HCT116 (cell line): Measurements from ENCODE around the gene SLC34A2. TPM values are rescaled to one million over a fixed set of nuclear protein-coding genes. Genes with fewer than 3 reads are reported as not detected.
A peak's percentile ranks its signal among the peaks of the same experiment; 100 is the strongest.

Experiments used
- ATAC-seq: fragments of 200-7000 bp; cut with Tn5 transposase; 2 replicates; pipeline ENCODE4 v1.9.1; 2020; ENCODE audit warnings: mild to moderate bottlenecking, moderate library complexity
- BruUV-seq: library from RNA; stranded (reverse); fragments of 400-500 nt; replicated peaks from 2 replicates; lab custom pipeline; 2021; lab: Mats Ljungman, UMichigan
- CTCF ChIA-PET: fragments of 300-600 bp; sonication (Branson Sonifier 250); formaldehyde crosslinking; loops from one replicate; lab custom pipeline; 2021; ENCODE audit warnings: antibody characterized with exemption; lab: Charles Lee
- POLR2A ChIA-PET: fragments of 300-600, 350-600 bp; sonication (Branson Sonifier 250); formaldehyde crosslinking; loops from one replicate; lab custom pipeline; 2021; ENCODE audit warnings: antibody characterized with exemption; lab: Charles Lee
- RAD21 ChIA-PET, 2 experiments: fragments of 300-600 bp; sonication (Branson Sonifier 250); formaldehyde crosslinking; loops; one replicate each; lab custom pipeline; 2023; ENCODE audit warnings: low total read pairs in 2 of 2; ENCODE audit not compliant: uncharacterized antibody in 2 of 2, unreplicated experiment in 2 of 2, low non-redundant PET in 1 of 2; lab: Charles Lee
- DNase-seq: peaks from one replicate; pipeline ENCODE4 v3.0.0-alpha.2; 2010; ENCODE audit warnings: low read depth, low spot score
- H2AFZ ChIP-seq: fragments of 200-600 bp; shearing (Covaris generic), sonication (generic); 2 replicates; pipeline ENCODE4 v1.6.1; 2017; ENCODE audit warnings: low read depth, mixed run types, mixed read lengths, antibody characterized with exemption, low read length; ENCODE audit not compliant: poor library complexity, severe bottlenecking
- H3K27ac ChIP-seq: 2 replicates; pipeline ENCODE4 v1.5.1; 2012; ENCODE audit warnings: low read depth, low read length
- H3K27me3 ChIP-seq: fragments of 200-600 bp; sonication (generic); 2 replicates; pipeline ENCODE4 v1.6.1; 2016; ENCODE audit warnings: mixed run types, low read length, mixed read lengths; ENCODE audit not compliant: insufficient read depth
- H3K36me3 ChIP-seq, 2 experiments: fragments of 200-500 bp in 1 of 2; fragments of 200-600 bp in 1 of 2; sonication (Bioruptor generic) in 1 of 2; sonication (generic) in 1 of 2; 2 replicates each; pipeline versions ENCODE4 v1.5.1 to v1.6.1; 2014 to 2016; ENCODE audit warnings: low read length in 2 of 2, inconsistent platforms in 1 of 2, mixed read lengths in 1 of 2, mixed run types in 1 of 2; ENCODE audit not compliant: insufficient read depth in 2 of 2, control insufficient read depth in 1 of 2
- H3K4me1 ChIP-seq, 2 experiments: fragments of 200-600 bp in 1 of 2; sonication (generic) in 1 of 2; 2 replicates each; pipeline versions ENCODE4 v1.5.1 to v1.6.1; 2012 to 2017; ENCODE audit warnings: low read length in 2 of 2, inconsistent platforms in 1 of 2, mild to moderate bottlenecking in 1 of 2, mixed read lengths in 1 of 2, mixed run types in 1 of 2, moderate library complexity in 1 of 2; ENCODE audit not compliant: insufficient read depth in 2 of 2, control insufficient read depth in 1 of 2
- H3K4me2 ChIP-seq: fragments of 200-600 bp; sonication (generic); 2 replicates; pipeline ENCODE4 v1.6.1; 2017; ENCODE audit warnings: mixed run types, low read length, mixed read lengths
- H3K4me3 ChIP-seq, 2 experiments: fragments of 200-600 bp in 1 of 2; sonication (generic) in 1 of 2; replicated peaks in 1 of 2; 2 replicates each; pipeline ENCODE4 v1.5.1; 2011 to 2016; ENCODE audit warnings: low read length in 2 of 2, control low read depth in 1 of 2, low read depth in 1 of 2, mild to moderate bottlenecking in 1 of 2, mixed read lengths in 1 of 2, mixed run types in 1 of 2
- H3K79me2 ChIP-seq: fragments of 200-600 bp; sonication (generic); 2 replicates; pipeline ENCODE4 v1.6.1; 2017; ENCODE audit warnings: mild to moderate bottlenecking, mixed run types, low read length, moderate library complexity, mixed read lengths; ENCODE audit not compliant: insufficient read depth
- H3K9ac ChIP-seq: fragments of 200-600 bp; sonication (generic); 2 replicates; pipeline ENCODE4 v1.6.1; 2016; ENCODE audit warnings: low read length, mixed read lengths
- H3K9me2 ChIP-seq: fragments of 200-600 bp; sonication (generic), shearing (Covaris generic); 2 replicates; pipeline ENCODE4 v1.6.1; 2017; ENCODE audit warnings: mixed run types, mild to moderate bottlenecking, moderate library complexity; ENCODE audit not compliant: insufficient read depth
- H3K9me3 ChIP-seq, 2 experiments: fragments of 200-500 bp in 1 of 2; fragments of 200-600 bp in 1 of 2; sonication (Bioruptor generic) in 1 of 2; sonication (generic) in 1 of 2; 2 replicates each; pipeline ENCODE4 v1.6.1; 2014 to 2017; ENCODE audit warnings: low read length in 2 of 2, mixed read lengths in 2 of 2, inconsistent platforms in 1 of 2, low read depth in 1 of 2, mild to moderate bottlenecking in 1 of 2, mixed run types in 1 of 2, moderate library complexity in 1 of 2; ENCODE audit not compliant: control insufficient read depth in 1 of 2, insufficient read depth in 1 of 2
- H4K20me1 ChIP-seq: fragments of 200-600 bp; sonication (generic), shearing (Covaris generic); 2 replicates; pipeline ENCODE4 v1.6.1; 2017; ENCODE audit warnings: mixed run types, mild to moderate bottlenecking, moderate library complexity; ENCODE audit not compliant: insufficient read depth
- CBX3 ChIP-seq: IDR thresholded peaks from 2 replicates; pipeline ENCODE4 v1.6.1; 2012; ENCODE audit warnings: low read depth
- ELF1 ChIP-seq: IDR thresholded peaks from 2 replicates; pipeline ENCODE4 v1.6.1; 2012; ENCODE audit warnings: low read depth, borderline replicate concordance
- FOSL1 ChIP-seq: IDR thresholded peaks from 2 replicates; pipeline ENCODE4 v1.6.1; 2012; ENCODE audit warnings: low read depth
- JUND ChIP-seq: IDR thresholded peaks from 2 replicates; pipeline ENCODE4 v1.6.1; 2012
- MAX ChIP-seq: IDR thresholded peaks from 2 replicates; pipeline ENCODE4 v1.6.1; 2012
- POLR2AphosphoS5 ChIP-seq: IDR thresholded peaks from 2 replicates; pipeline ENCODE4 v1.6.1; 2011; ENCODE audit warnings: mild to moderate bottlenecking, low read depth, low read length, moderate library complexity
- SP1 ChIP-seq: IDR thresholded peaks from 2 replicates; pipeline ENCODE4 v1.6.1; 2012; ENCODE audit warnings: low read depth
- SRF ChIP-seq: IDR thresholded peaks from 2 replicates; pipeline ENCODE4 v1.6.1; 2012; ENCODE audit warnings: low read depth
- ZBTB33 ChIP-seq: IDR thresholded peaks from 2 replicates; pipeline ENCODE4 v1.6.1; 2011; ENCODE audit warnings: mild to moderate bottlenecking, low read length, moderate library complexity; ENCODE audit not compliant: insufficient replicate concordance; ENCODE audit errors: extremely low read depth
- intact Hi-C: fragments of 100-400 bp; cut with micrococcal nuclease; formaldehyde crosslinking; loops from 2 replicates; pipeline ENCODE4 v1.10.0; 2022
- total RNA-seq: library from RNA; stranded (reverse); gene quantifications from one replicate; pipeline ENCODE4 v1.2.1, GENCODE V29; 2021; ENCODE audit not compliant: unreplicated experiment

The SLC34A2 gene
- total RNA-seq, 1 experiment from 2014 or later, result 2.2 TPM

- Histone ChIP-seq H3K4me1 (peaks cover 3 to 16% of the 10 kb centered on the region in 2 experiments; a peak in 3 of 4 replicates), H3K9ac (no peak overlapping the region), H3K27me3 (no peaks in the 10 kb centered on the region), H3K4me3 (no peak overlapping the region), H3K9me2 (no peaks in the 10 kb centered on the region), H3K36me3 (no peaks in the 10 kb centered on the region), H3K27ac (no peak overlapping the region), H2AFZ (no peak overlapping the region), H3K9me3 (no peaks in the 10 kb centered on the region), H3K79me2 (no peaks in the 10 kb centered on the region), H4K20me1 (no peaks in the 10 kb centered on the region), H3K4me2 (peak overlapping the region; percentile 54)
- ATAC-seq (peak; percentile 80), DNase-seq (peak; percentile 39)
- TF ChIP-seq ZBTB33, result no peak
- peak; percentile 80 for TF ChIP-seq FOSL1
- TF ChIP-seq SRF, result no peak
- TF ChIP-seq CBX3, result peak; percentile 64; the same call in 1 of the 2 replicates
- peak; percentile 75 for TF ChIP-seq JUND
- TF ChIP-seq MAX, result peak; percentile 22; the same call in 1 of the 2 replicates
- TF ChIP-seq SP1, result peak; percentile 44; the same call in 1 of the 2 replicates
- TF ChIP-seq POLR2AphosphoS5, result peak; percentile 26; the same call in 1 of the 2 replicates
- TF ChIP-seq ELF1, result peak; percentile 33
- ChIA-PET POLR2A (no interaction called here), CTCF (no interaction called here), RAD21 (no interaction called here)
- intact Hi-C loops, result no loop called here
- no TSS peak for BruUV-seq
Observed at GRCh38 chr4:25635501-25635900, 20.1 kb upstream of the SLC34A2 start.
